ENCODE measurements around the gene MED14. TPM values are rescaled to one million over a fixed set of nuclear protein-coding genes. Genes with fewer than 3 reads are reported as not detected.

The MED14 gene
- total and polyA plus RNA-seq, 10 of the 15 experiments (the other 5 are each of a cell fraction or from before 2014, with no cell fraction given), result 8.8 to 99.4 (median 29.4) TPM

DNA sequence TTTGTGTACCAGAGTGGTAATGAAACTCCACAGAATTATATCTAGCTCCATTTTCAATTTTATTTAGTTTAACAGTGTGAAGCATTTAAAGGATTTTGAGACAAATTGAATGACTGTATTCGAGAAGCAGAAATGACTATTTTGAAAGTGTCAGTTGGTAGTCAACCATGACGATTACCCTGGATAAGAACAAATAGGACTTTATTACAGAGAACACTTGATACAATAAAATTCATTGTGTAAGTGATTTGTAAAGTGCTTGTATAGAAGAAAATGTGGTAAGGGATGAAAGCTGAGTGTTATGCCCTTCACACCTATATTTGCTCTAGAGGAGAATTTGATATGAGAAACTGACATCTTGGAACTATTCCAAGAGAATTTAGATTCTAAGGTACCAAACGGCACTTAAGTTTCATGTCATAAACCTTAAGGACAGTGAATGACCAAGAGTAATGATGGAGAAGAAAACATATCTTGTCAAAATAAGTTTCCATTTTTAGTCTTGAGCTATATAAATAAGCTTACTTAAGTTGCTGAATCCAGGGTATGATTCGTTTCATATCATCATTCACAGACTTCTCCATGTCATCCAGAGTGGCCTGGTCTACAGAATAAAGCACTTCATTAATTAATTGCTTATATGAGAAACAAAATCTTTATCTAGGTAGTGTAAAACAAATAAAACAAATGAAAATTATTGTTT lies 34.6 kb downstream of the MED14 start:
- ATAC-seq, result no peak

DNA sequence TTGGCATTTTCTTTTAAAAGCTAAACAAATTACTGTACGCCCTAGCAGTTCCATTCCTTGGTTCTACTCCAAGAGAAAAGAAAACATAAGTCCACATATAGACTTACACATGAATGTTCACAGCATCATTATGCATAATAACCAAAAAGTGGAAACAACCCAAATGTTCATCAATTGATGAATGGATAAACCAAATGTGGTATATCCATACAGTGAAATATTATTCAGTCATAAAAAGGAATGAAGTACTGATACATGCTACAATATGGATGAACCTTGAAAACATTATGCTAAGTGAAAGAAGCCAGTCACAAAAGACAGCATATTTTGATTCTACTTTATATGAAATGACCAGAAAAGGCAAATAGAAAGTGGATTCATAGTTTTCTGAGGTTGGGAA lies 36.5 kb downstream of the MED14 start:
- no peak for FAIRE-seq
- ChIA-PET CTCF (no interaction called here), SMC1A (ENCODE audit: uncharacterized antibody, unreplicated experiment) (no interaction called here)

More for the DNA sequence above, 34.6 kb downstream of the MED14 start:
- Histone ChIP-seq H3K9me3 (replicated peaks; ENCODE audit: control insufficient read depth, insufficient read depth, low read length) (no peaks in the 10 kb centered on the region; the same call in 2 of the 3 replicates), H3K9ac (ENCODE audit: control insufficient read depth, insufficient read depth, low read length) (no peak overlapping the region), H3K27me3 (replicated peaks in 1 of 2; ENCODE audit: control insufficient read depth in 2 of 2, insufficient read depth in 2 of 2, low read length in 1 of 2) (no peaks in the 10 kb centered on the region), H3K79me2 (ENCODE audit: control insufficient read depth, insufficient read depth, low read length) (no peaks in the 10 kb centered on the region), H3K4me1 (ENCODE audit: control insufficient read depth, insufficient read depth, low read length) (no peaks in the 10 kb centered on the region), H3K36me3 (ENCODE audit: control insufficient read depth in 2 of 2, insufficient read depth in 2 of 2, low read length in 1 of 2) (peaks cover 3 to 5% of the 10 kb centered on the region in 2 experiments; a peak in 2 of 4 replicates), H2AFZ (ENCODE audit: control insufficient read depth, low read depth, low read length) (no peak overlapping the region), H3K27ac (ENCODE audit: control insufficient read depth, insufficient read depth) (no peak overlapping the region), H3K4me3 (no peak overlapping the region), H4K20me1 (ENCODE audit: control insufficient read depth, insufficient read depth) (no peaks in the 10 kb centered on the region), H3K4me2 (ENCODE audit: control insufficient read depth, insufficient read depth) (no peak overlapping the region)
- DNase-seq (ENCODE audit: low read depth, low spot score) (no peak), FAIRE-seq (no peak)
- RAD21 ChIA-PET (ENCODE audit: unreplicated experiment), result no interaction called here
- 63% methylated on average over 4 of the region's 4 CpGs for WGBS (ENCODE audit: insufficient coverage, insufficient replicate concordance, low lambda C conversion rate, missing lambda C conversion rate)
- TF ChIP-seq STAT3 (IDR thresholded peaks at IDR 0.05; ENCODE audit: low read depth, low read length) (no peak), JUNB (IDR thresholded peaks at IDR 0.05) (peak; percentile 59)
- SMC1A ChIA-PET (ENCODE audit: uncharacterized antibody, unreplicated experiment), result interaction anchor here (1.8 kb wide), 1 partner anchor 15 kb away, joined by 8 read pairs; no protein-coding TSS in a partner anchor
- intact Hi-C loops (cut with micrococcal nuclease; ENCODE audit: unreplicated experiment), result no loop called here
- no TSS peak for BruUV-seq (replicated peaks)
- in situ Hi-C loops (cut with MboI), result no loop called here
- POLR2A ChIA-PET, result interaction anchor here (0.5 kb wide), 1 partner anchor 653 kb away, joined by 4 read pairs; no protein-coding TSS in a partner anchor
- CTCF ChIA-PET, result interaction anchor here (0.6 to 1.6 kb wide), 2 partner anchors 9 to 10 kb away, joined by 3 to 4 read pairs; no protein-coding TSS in a partner anchor

More for the DNA sequence above, 36.5 kb downstream of the MED14 start:
- intact Hi-C loops (cut with micrococcal nuclease; ENCODE audit: unreplicated experiment) (no loop called here), in situ Hi-C loops (cut with MboI) (no loop called here)
- peaks cover 2 to 5% of the 10 kb centered on the region in 2 experiments; a peak in 2 of 4 replicates for H3K36me3 ChIP-seq (ENCODE audit: control insufficient read depth in 2 of 2, insufficient read depth in 2 of 2, low read length in 1 of 2)
- TF ChIP-seq POLR2AphosphoS5 (IDR thresholded peaks at IDR 0.05; ENCODE audit: low read length), result no peak
- TF ChIP-seq MEF2B (IDR thresholded peaks at IDR 0.05; ENCODE audit: partially characterized antibody, poor library complexity, severe bottlenecking), result no peak
- no peak for TF ChIP-seq RB1 (IDR thresholded peaks at IDR 0.05; ENCODE audit: borderline replicate concordance)
- no peak for TF ChIP-seq IKZF2 (IDR thresholded peaks at IDR 0.05)
- no peak for TF ChIP-seq SMC3 (IDR thresholded peaks at IDR 0.05; ENCODE audit: borderline replicate concordance, low read length)
- no peak for TF ChIP-seq EZH2 (IDR thresholded peaks at IDR 0.05; ENCODE audit: borderline replicate concordance, control insufficient read depth, low read depth, low read length)
- no peak for TF ChIP-seq ATF7 (IDR thresholded peaks at IDR 0.05; ENCODE audit: low read depth)
- no peak for TF ChIP-seq RELA (IDR thresholded peaks at IDR 0.05; ENCODE audit: borderline replicate concordance, partially characterized antibody)
- no peak for TF ChIP-seq ZSCAN29 (IDR thresholded peaks at IDR 0.05)
- TF ChIP-seq, protein P1, sequence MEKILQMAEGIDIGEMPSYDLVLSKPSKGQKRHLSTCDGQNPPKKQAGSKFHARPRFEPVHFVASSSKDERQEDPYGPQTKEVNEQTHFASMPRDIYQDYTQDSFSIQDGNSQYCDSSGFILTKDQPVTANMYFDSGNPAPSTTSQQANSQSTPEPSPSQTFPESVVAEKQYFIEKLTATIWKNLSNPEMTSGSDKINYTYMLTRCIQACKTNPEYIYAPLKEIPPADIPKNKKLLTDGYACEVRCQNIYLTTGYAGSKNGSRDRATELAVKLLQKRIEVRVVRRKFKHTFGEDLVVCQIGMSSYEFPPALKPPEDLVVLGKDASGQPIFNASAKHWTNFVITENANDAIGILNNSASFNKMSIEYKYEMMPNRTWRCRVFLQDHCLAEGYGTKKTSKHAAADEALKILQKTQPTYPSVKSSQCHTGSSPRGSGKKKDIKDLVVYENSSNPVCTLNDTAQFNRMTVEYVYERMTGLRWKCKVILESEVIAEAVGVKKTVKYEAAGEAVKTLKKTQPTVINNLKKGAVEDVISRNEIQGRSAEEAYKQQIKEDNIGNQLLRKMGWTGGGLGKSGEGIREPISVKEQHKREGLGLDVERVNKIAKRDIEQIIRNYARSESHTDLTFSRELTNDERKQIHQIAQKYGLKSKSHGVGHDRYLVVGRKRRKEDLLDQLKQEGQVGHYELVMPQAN (conservative IDR thresholded peaks at IDR 0.05), result no peak
- TF ChIP-seq, protein P2, sequence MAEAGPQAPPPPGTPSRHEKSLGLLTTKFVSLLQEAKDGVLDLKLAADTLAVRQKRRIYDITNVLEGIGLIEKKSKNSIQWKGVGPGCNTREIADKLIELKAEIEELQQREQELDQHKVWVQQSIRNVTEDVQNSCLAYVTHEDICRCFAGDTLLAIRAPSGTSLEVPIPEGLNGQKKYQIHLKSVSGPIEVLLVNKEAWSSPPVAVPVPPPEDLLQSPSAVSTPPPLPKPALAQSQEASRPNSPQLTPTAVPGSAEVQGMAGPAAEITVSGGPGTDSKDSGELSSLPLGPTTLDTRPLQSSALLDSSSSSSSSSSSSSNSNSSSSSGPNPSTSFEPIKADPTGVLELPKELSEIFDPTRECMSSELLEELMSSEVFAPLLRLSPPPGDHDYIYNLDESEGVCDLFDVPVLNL (IDR thresholded peaks at IDR 0.05; ENCODE audit: low read depth, low read length), result no peak
- TF ChIP-seq CREB1 (IDR thresholded peaks at IDR 0.05; ENCODE audit: low read depth), result no peak
- TF ChIP-seq NFIC (IDR thresholded peaks at IDR 0.05; ENCODE audit: low read depth, low read length), result no peak
- no peak for TF ChIP-seq SIN3A (IDR thresholded peaks at IDR 0.05; ENCODE audit: low read depth, low read length)
- H3K4me1 ChIP-seq (ENCODE audit: control insufficient read depth, insufficient read depth, low read length), result no peaks in the 10 kb centered on the region
- no peaks in the 10 kb centered on the region for H4K20me1 ChIP-seq (ENCODE audit: control insufficient read depth, insufficient read depth)
- no peaks in the 10 kb centered on the region; the same call in 2 of the 3 replicates for H3K9me3 ChIP-seq (replicated peaks; ENCODE audit: control insufficient read depth, insufficient read depth, low read length)
- H3K4me2 ChIP-seq (ENCODE audit: control insufficient read depth, insufficient read depth), result no peak overlapping the region
- no peaks in the 10 kb centered on the region for H3K79me2 ChIP-seq (ENCODE audit: control insufficient read depth, insufficient read depth, low read length)
- H3K9ac ChIP-seq (ENCODE audit: control insufficient read depth, insufficient read depth, low read length), result no peak overlapping the region
- DNase-seq (ENCODE audit: low read depth, low spot score), result no peak
- ChIA-PET POLR2A (interaction anchor here (0.7 kb wide), 1 partner anchor 17 kb away, joined by 3 read pairs; no protein-coding TSS in a partner anchor), RAD21 (ENCODE audit: unreplicated experiment) (no interaction called here)
- WGBS (ENCODE audit: insufficient coverage, insufficient replicate concordance, low lambda C conversion rate, missing lambda C conversion rate), result 82% methylated on average over 1 of the region's 1 CpG
- no TSS peak for BruUV-seq (replicated peaks)
- no peak overlapping the region for H2AFZ ChIP-seq (ENCODE audit: control insufficient read depth, low read depth, low read length)
- no peak overlapping the region for H3K27ac ChIP-seq (ENCODE audit: control insufficient read depth, insufficient read depth)
- ATAC-seq, result no peak
- no peak overlapping the region for H3K4me3 ChIP-seq
- H3K27me3 ChIP-seq (replicated peaks in 1 of 2; ENCODE audit: control insufficient read depth in 2 of 2, insufficient read depth in 2 of 2, low read length in 1 of 2), result no peaks in the 10 kb centered on the region

All from GM12878 (cell line).